GM12872 (cell line): ENCODE results near the gene SMCO3.

Experiments used
- TF ChIP-seq, protein P1 (sequence below): IDR thresholded peaks from 3 replicates; pipeline ENCODE4 v1.5.1; 2011; ENCODE audit warnings: low read depth, mild to moderate bottlenecking, low read length, moderate library complexity; ENCODE audit not compliant: insufficient read depth

SMCO3 gene

DNA sequence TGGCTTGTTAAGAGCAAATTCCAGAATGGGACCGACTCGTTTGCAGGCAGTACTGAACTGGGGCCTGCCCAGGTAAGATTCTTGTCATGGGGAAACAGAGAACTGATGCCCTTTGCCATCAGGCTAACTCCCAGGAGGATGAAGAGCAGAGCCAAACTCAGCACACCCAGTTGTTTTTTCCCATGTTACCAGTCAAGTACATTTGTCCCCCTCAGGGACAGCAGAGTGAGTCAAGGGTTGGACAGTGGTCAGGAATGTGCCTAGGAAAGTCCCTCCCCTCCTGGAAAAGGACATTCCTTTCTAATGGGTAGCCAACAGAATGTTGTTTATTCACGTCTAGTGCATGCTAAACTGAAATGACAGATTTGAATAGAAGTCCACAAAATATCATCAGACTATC lies 27.8 kb upstream of the SMCO3 start:
- TF ChIP-seq, protein P1, sequence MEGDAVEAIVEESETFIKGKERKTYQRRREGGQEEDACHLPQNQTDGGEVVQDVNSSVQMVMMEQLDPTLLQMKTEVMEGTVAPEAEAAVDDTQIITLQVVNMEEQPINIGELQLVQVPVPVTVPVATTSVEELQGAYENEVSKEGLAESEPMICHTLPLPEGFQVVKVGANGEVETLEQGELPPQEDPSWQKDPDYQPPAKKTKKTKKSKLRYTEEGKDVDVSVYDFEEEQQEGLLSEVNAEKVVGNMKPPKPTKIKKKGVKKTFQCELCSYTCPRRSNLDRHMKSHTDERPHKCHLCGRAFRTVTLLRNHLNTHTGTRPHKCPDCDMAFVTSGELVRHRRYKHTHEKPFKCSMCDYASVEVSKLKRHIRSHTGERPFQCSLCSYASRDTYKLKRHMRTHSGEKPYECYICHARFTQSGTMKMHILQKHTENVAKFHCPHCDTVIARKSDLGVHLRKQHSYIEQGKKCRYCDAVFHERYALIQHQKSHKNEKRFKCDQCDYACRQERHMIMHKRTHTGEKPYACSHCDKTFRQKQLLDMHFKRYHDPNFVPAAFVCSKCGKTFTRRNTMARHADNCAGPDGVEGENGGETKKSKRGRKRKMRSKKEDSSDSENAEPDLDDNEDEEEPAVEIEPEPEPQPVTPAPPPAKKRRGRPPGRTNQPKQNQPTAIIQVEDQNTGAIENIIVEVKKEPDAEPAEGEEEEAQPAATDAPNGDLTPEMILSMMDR = no peak

DNA sequence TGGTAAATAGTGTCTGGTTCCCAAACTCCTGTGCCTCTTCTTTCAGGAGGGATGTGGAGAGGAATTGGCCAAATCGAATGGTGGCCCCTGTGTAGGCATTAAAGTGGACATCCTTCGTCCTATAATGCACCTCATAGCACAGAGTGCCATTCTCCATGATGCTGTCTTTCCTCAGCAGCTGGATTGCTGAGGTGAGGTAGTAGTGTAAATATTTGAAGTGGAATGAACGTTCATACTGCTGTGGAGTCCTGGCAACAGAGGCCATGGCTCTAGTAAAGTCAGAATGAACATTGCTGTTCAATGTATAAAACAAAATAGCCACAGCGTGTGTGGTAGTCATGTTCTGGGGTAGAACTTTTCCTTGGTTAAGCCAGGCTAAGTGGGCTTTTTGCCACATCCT lies 26.6 kb upstream of the SMCO3 start:
- TF ChIP-seq, protein P1 = no peak

DNA sequence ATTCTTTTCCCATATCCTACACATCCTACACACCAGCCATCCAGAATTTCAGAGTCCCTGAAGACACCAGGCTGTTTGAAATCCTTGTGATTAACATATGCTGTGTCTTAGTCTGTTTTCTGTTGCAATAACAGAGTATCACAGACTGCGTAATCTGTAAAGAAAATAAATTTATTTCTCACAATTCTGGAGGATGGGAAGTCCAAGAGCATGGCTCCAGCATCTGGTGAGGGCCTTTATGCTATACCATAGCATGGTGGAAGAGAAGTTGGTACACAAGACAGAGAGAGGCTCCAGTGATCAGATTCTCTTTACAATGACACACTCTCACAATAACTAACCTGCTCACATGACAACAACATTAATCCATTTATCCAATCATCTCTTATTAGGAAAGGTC lies 25.3 kb upstream of the SMCO3 start:
- TF ChIP-seq, protein P1 = no peak

DNA sequence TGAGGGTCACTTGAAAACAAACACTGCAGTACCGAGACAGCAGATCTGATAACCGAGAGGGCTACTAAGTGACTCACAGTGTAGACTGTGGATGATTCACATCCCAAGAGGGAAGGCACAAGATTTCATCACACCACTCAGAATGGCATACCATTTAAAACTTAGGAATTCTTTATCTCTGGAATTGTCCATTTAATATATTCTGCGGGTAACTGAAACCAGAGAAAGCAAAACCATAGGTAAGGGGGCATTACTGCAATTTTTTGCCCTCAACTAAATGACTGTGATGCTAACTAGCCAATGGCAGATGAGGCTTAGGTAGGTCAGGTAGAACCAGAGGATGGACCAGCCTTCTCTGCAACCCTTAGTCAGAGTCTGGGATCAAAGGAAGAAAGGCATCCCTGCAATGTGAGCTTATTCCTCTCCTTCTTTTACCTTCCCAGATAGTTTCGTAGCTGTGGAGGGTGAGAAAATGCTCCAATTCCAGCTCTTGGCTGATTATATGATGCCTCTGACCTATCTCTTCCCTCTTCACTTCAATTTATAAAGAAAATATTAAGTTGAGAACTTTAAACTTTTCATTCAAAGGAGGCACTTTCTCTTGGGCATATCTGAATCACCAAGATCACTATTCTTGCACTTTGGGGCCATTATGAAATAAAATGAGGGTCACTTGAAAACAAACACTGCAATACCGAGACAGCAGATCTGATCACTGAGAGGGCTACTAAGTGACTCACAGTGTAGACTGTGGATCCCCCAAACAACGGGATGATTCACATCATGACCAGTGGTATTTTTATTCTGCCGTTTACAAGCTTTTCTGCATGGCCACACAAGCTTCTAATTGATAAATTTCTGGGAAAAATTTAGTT lies 22.6 kb upstream of the SMCO3 start:
- TF ChIP-seq, protein P1 = no peak

DNA sequence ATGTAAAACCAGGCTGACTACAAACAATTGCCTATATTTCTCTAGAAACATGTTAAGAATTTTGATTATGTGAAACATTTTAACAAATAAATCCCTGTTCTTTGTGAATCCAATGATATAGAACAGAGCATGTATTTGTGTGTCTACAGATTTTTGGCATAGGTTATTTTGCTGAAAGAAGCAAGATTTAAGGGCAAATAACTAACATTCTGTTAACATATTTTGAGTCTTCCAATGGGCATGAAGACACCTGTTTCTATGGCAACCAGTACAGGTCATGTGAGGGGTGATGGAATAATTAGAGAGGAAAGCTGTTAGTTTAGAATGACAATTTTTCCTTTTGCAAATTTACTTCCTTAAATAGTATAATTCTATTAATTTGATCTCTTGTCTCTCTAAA lies 20.5 kb upstream of the SMCO3 start:
- TF ChIP-seq, protein P1 = no peak

DNA sequence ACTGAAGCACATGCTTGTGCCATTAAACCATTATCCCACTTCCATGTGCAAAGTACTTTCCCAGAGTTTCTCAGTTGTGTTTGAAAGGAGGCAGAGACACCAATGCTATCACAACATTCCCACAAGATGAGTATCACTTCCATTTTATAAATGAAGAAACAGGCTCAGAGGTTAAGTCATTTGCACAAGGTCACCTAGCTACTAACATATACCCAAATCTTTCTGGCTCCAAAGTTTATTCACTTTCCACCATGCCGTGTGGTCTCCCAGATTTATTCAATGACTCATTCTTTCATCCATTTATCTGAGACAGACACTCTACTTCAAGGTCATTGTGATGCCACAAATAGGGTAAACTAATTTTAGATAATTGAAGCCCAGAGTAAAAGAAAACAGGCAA lies 20.0 kb upstream of the SMCO3 start:
- TF ChIP-seq, protein P1 = no peak

DNA sequence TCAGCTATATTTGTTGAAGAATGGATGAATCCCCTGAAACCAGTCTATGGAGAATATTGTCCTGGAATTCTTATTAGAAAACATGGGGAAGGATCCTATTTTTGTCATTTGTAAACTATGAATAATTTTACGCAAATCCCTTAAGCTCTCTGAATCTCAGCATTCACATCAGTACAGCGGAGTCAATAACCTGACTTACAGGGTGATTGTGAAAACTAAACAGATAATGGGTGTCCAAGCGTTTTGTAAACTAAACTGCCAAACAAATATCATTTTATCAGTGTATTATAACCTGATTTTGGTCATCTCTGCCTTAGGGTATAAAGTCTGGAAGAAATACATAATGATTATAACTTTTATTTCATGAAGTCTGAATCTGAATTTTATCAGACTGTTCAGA lies 19.4 kb upstream of the SMCO3 start:
- TF ChIP-seq, protein P1 = no peak
